A673 (cell line): ENCODE measurements around the gene SP6. TPM values are rescaled to one million over a fixed set of nuclear protein-coding genes. Genes with fewer than 3 reads are reported as not detected.

Source experiments
- BruUV-seq: library from RNA; stranded (reverse); fragments of 400-500 nt; replicated peaks from 2 replicates; lab custom pipeline; 2021; lab: Mats Ljungman, UMichigan
- CTCF ChIA-PET: fragments of 300-600 bp; sonication (Branson Sonifier 250); formaldehyde crosslinking; loops from one replicate; lab custom pipeline; 2022; ENCODE audit warnings: antibody characterized with exemption; lab: Charles Lee
- POLR2A ChIA-PET: fragments of 300-600 bp; sonication (Branson Sonifier 250); formaldehyde crosslinking; loops from one replicate; lab custom pipeline; 2022; ENCODE audit warnings: antibody characterized with exemption; ENCODE audit not compliant: low non-redundant PET; lab: Charles Lee
- DNase-seq: peaks from one replicate; pipeline ENCODE4 v3.0.0-alpha.2; 2015; ENCODE audit warnings: low spot score
- H3K27ac ChIP-seq: fragments of 200-600 bp; sonication (generic); 2 replicates; pipeline ENCODE4 v1.5.1; 2016; ENCODE audit warnings: mixed run types, low read depth, mild to moderate bottlenecking, mixed read lengths, antibody characterized with exemption, low read length; ENCODE audit not compliant: poor library complexity, severe bottlenecking
- H3K27me3 ChIP-seq: fragments of 200-600 bp; sonication (generic); replicated peaks from 2 replicates; pipeline ENCODE4 v1.6.1; 2017; ENCODE audit warnings: mixed run types, low read depth, mild to moderate bottlenecking, mixed read lengths, antibody characterized with exemption, low read length; ENCODE audit not compliant: insufficient read depth, poor library complexity
- H3K36me3 ChIP-seq: fragments of 200-600 bp; sonication (generic); 2 replicates; pipeline ENCODE4 v1.6.1; 2016; ENCODE audit warnings: mixed run types, mild to moderate bottlenecking, mixed read lengths, antibody characterized with exemption, low read length; ENCODE audit not compliant: insufficient read depth, poor library complexity, severe bottlenecking
- H3K4me1 ChIP-seq: fragments of 200-600 bp; sonication (generic); 2 replicates; pipeline ENCODE4 v1.6.1; 2017; ENCODE audit warnings: mixed run types, mild to moderate bottlenecking, mixed read lengths, antibody characterized with exemption, low read length; ENCODE audit not compliant: insufficient read depth, poor library complexity, severe bottlenecking
- H3K4me3 ChIP-seq: fragments of 200-600 bp; sonication (generic); 2 replicates; pipeline ENCODE4 v1.5.1; 2016; ENCODE audit warnings: low read depth, mixed run types, mild to moderate bottlenecking, mixed read lengths, low read length; ENCODE audit not compliant: poor library complexity, severe bottlenecking
- H3K9me3 ChIP-seq: fragments of 200-600 bp; sonication (generic); 2 replicates; pipeline ENCODE4 v1.6.1; 2016; ENCODE audit warnings: mixed run types, low read depth, mild to moderate bottlenecking, mixed read lengths, antibody characterized with exemption, low read length; ENCODE audit not compliant: poor library complexity, severe bottlenecking
- CTCF ChIP-seq: fragments of 300-800, 200-600 bp; sonication (generic); conservative IDR thresholded peaks from 2 replicates; pipeline ENCODE4 v1.5.1; 2017; ENCODE audit warnings: low read depth, mild to moderate bottlenecking, antibody characterized with exemption, low read length, moderate library complexity, mixed read lengths
- EZH2 ChIP-seq: fragments of 200-600 bp; sonication (generic); IDR thresholded peaks from 2 replicates; pipeline ENCODE4 v1.6.1; 2017; ENCODE audit warnings: borderline replicate concordance, low read depth, mild to moderate bottlenecking, mixed read lengths, antibody characterized with exemption, low read length; ENCODE audit not compliant: poor library complexity, severe bottlenecking
- intact Hi-C: fragments of 100-400 bp; cut with micrococcal nuclease; formaldehyde crosslinking; loops from one replicate; pipeline ENCODE4 v1.10.0; 2022; ENCODE audit not compliant: unreplicated experiment
- total RNA-seq: library from RNA; stranded (reverse); gene quantifications from 2 replicates; pipeline ENCODE4 v1.2.3, GENCODE V29; 2021

Gene SP6
- total RNA-seq, 1 experiment from 2014 or later = 0.15 TPM

- no peak for TF ChIP-seq CTCF
- no peak for TF ChIP-seq EZH2
- no peak for DNase-seq
- no peak overlapping the region for H3K4me3 ChIP-seq
- no TSS peak for BruUV-seq
- no peaks in the 10 kb centered on the region for H3K27me3 ChIP-seq
- H3K4me1 ChIP-seq = peaks cover 4% of the 10 kb centered on the region
- H3K27ac ChIP-seq = no peak overlapping the region
- ChIA-PET POLR2A (no interaction called here), CTCF (no interaction called here)
- intact Hi-C loops = no loop called here
- H3K36me3 ChIP-seq = no peaks in the 10 kb centered on the region
- H3K9me3 ChIP-seq = no peaks in the 10 kb centered on the region
These were observed 34.0 kb downstream of the SP6 start for GRCh38 chr17:47816947-47817346.

- Histone ChIP-seq H3K36me3 (no peaks in the 10 kb centered on the region), H3K27me3 (no peaks in the 10 kb centered on the region), H3K4me1 (no peaks in the 10 kb centered on the region), H3K9me3 (no peaks in the 10 kb centered on the region), H3K4me3 (no peak overlapping the region), H3K27ac (no peak overlapping the region)
- no peak for DNase-seq
- no TSS peak for BruUV-seq
- POLR2A ChIA-PET = no interaction called here
- CTCF ChIA-PET = no interaction called here
- TF ChIP-seq CTCF = no peak
- TF ChIP-seq EZH2 = no peak
- intact Hi-C loops = no loop called here
These were observed 34.7 kb downstream of the SP6 start for GRCh38 chr17:47816111-47816735.

- H3K36me3 ChIP-seq = no peaks in the 10 kb centered on the region
- no peak for TF ChIP-seq EZH2
- no peak for TF ChIP-seq CTCF
- intact Hi-C loops = no loop called here
- POLR2A ChIA-PET = no interaction called here
- no peak overlapping the region for H3K27ac ChIP-seq
- no peaks in the 10 kb centered on the region for H3K27me3 ChIP-seq
- H3K4me1 ChIP-seq = no peaks in the 10 kb centered on the region
- no peaks in the 10 kb centered on the region for H3K9me3 ChIP-seq
- no TSS peak for BruUV-seq
- CTCF ChIA-PET = no interaction called here
- H3K4me3 ChIP-seq = no peak overlapping the region
- no peak for DNase-seq
These were observed 35.7 kb downstream of the SP6 start for GRCh38 chr17:47815106-47815918.
